ENCODE measurements around the gene DCUN1D2. TPM values are rescaled to one million over a fixed set of nuclear protein-coding genes. Genes with fewer than 3 reads are reported as not detected.

The DCUN1D2 gene
- total and polyA plus RNA-seq, 10 of the 15 experiments (the other 5 are each of a cell fraction or from before 2014, with no cell fraction given): 2.5 to 23.6 (median 9.3) TPM

DNA sequence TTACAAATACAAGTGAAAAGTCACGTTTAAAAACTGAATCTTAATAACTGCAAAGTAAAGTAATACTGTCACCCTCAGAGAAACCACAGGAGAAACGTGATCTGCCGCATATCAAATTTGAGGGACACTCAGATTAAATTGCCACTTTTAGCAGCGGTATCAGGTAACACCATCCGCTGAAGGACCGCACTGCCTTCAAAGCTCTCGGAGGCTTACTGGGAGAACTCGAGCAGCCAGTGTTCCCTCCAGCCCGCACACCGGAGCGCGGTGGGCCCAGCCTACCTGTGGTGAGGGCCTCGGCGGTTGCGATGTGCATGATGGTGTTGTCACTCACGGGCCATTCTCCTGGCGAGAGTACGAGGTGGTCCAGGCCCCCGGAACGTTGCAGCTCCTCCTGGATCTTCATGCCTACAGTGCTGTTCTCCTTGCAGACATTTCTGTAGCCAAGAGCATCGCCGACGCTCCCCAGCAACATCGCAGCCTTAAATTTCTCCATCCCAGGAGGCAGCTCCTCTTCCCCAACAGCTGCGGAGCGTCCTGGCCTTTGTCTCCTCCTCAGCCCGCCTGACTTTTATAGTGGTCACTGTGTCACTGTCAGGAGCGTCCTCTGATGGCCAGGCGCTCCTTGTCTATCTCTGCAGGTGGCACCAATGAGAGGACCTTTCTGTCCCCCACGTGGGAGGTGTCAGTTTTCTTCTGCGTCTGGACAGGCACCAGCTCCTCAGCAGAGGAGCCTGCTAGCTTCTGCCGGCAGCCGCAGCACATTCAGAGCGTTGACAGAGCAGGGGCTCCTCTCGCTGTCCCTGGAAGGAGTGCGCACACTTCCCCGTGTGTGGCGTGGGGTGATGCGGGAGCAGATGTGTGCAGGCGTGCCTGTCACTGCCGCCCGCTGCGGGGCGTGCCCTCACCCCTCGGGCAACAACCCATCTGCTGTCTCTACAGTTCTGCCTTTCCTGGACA lies 37.3 kb downstream of the DCUN1D2 start, which contains the start of gene ADPRHL1:
Gene ADPRHL1, minus strand, starts transcription at position 547 of the 960 bp plus-strand sequence. Its CDS starts 51 bp downstream, at position 496.
- Histone ChIP-seq H3K27me3 (replicated peaks in 1 of 2; ENCODE audit: control insufficient read depth in 2 of 2, insufficient read depth in 2 of 2, low read length in 1 of 2) (no peaks in the 10 kb centered on the region), H3K4me1 (ENCODE audit: control insufficient read depth, insufficient read depth, low read length) (no peaks in the 10 kb centered on the region), H3K9ac (ENCODE audit: control insufficient read depth, insufficient read depth, low read length) (no peak within 1 kb of the TSS), H2AFZ (ENCODE audit: control insufficient read depth, low read depth, low read length) (no peak within 1 kb of the TSS), H3K27ac (ENCODE audit: control insufficient read depth, insufficient read depth) (no peak within 1 kb of the TSS), H3K9me3 (replicated peaks; ENCODE audit: control insufficient read depth, insufficient read depth, low read length) (no peaks in the 10 kb centered on the region), H3K4me2 (ENCODE audit: control insufficient read depth, insufficient read depth) (no peak within 1 kb of the TSS), H3K36me3 (ENCODE audit: control insufficient read depth in 2 of 2, insufficient read depth in 2 of 2, low read length in 1 of 2) (peaks cover 4 to 10% of the 10 kb centered on the region in 2 experiments; a peak in 3 of 4 replicates), H3K79me2 (ENCODE audit: control insufficient read depth, insufficient read depth, low read length) (no peaks in the 10 kb centered on the region), H3K4me3 (no peak within 1 kb of the TSS), H4K20me1 (ENCODE audit: control insufficient read depth, insufficient read depth) (no peaks in the 10 kb centered on the region)
- FAIRE-seq (no peak), ATAC-seq (no peak), DNase-seq (ENCODE audit: low read depth, low spot score) (no peak)
- 93% methylated on average over 45 of the region's 45 CpGs for WGBS (ENCODE audit: insufficient coverage, insufficient replicate concordance, low lambda C conversion rate, missing lambda C conversion rate)
- ChIA-PET CTCF (interaction anchor here (1.6 kb wide), 2 partner anchors 14 to 28 kb away, joined by 3 to 5 read pairs; no protein-coding TSS in a partner anchor), RAD21 (ENCODE audit: unreplicated experiment) (no interaction called here), SMC1A (ENCODE audit: uncharacterized antibody, unreplicated experiment) (interaction anchor here (1.3 to 1.9 kb wide), 2 partner anchors 9 to 40 kb away, joined by 4 read pairs; no protein-coding TSS in a partner anchor), POLR2A (interaction anchor here (0.5 kb wide), 1 partner anchor 72 kb away, joined by 3 read pairs; no protein-coding TSS in a partner anchor)
- intact Hi-C loops (cut with micrococcal nuclease; ENCODE audit: unreplicated experiment): loop anchor here (5.0 kb wide), 1 partner anchor 511 kb away; no protein-coding TSS in a partner anchor
- BruUV-seq (replicated peaks): no TSS peak
- in situ Hi-C loops (cut with MboI): no loop called here
- TF ChIP-seq, protein P1, sequence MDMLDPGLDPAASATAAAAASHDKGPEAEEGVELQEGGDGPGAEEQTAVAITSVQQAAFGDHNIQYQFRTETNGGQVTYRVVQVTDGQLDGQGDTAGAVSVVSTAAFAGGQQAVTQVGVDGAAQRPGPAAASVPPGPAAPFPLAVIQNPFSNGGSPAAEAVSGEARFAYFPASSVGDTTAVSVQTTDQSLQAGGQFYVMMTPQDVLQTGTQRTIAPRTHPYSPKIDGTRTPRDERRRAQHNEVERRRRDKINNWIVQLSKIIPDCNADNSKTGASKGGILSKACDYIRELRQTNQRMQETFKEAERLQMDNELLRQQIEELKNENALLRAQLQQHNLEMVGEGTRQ (IDR thresholded peaks at IDR 0.05; ENCODE audit: borderline replicate concordance, low read depth, low read length): no peak
- TF ChIP-seq SKIL (IDR thresholded peaks at IDR 0.05; ENCODE audit: low read depth, poor library complexity, severe bottlenecking) (no peak), RFX5 (IDR thresholded peaks at IDR 0.05; ENCODE audit: low read depth, low read length) (no peak), ZNF217 (IDR thresholded peaks at IDR 0.05) (no peak), MYB (IDR thresholded peaks at IDR 0.05; ENCODE audit: borderline replicate concordance, low read depth, low read length) (no peak), PML (IDR thresholded peaks at IDR 0.05; ENCODE audit: low read length) (no peak), EED (IDR thresholded peaks at IDR 0.05; ENCODE audit: low read depth) (no peak), NFYA (IDR thresholded peaks at IDR 0.05; ENCODE audit: borderline replicate concordance, low read depth, low read length) (no peak)
- TF ChIP-seq, protein P2, sequence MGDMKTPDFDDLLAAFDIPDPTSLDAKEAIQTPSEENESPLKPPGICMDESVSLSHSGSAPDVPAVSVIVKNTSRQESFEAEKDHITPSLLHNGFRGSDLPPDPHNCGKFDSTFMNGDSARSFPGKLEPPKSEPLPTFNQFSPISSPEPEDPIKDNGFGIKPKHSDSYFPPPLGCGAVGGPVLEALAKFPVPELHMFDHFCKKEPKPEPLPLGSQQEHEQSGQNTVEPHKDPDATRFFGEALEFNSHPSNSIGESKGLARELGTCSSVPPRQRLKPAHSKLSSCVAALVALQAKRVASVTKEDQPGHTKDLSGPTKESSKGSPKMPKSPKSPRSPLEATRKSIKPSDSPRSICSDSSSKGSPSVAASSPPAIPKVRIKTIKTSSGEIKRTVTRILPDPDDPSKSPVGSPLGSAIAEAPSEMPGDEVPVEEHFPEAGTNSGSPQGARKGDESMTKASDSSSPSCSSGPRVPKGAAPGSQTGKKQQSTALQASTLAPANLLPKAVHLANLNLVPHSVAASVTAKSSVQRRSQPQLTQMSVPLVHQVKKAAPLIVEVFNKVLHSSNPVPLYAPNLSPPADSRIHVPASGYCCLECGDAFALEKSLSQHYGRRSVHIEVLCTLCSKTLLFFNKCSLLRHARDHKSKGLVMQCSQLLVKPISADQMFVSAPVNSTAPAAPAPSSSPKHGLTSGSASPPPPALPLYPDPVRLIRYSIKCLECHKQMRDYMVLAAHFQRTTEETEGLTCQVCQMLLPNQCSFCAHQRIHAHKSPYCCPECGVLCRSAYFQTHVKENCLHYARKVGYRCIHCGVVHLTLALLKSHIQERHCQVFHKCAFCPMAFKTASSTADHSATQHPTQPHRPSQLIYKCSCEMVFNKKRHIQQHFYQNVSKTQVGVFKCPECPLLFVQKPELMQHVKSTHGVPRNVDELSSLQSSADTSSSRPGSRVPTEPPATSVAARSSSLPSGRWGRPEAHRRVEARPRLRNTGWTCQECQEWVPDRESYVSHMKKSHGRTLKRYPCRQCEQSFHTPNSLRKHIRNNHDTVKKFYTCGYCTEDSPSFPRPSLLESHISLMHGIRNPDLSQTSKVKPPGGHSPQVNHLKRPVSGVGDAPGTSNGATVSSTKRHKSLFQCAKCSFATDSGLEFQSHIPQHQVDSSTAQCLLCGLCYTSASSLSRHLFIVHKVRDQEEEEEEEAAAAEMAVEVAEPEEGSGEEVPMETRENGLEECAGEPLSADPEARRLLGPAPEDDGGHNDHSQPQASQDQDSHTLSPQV (IDR thresholded peaks at IDR 0.05): no peak
- TF ChIP-seq, protein P3, sequence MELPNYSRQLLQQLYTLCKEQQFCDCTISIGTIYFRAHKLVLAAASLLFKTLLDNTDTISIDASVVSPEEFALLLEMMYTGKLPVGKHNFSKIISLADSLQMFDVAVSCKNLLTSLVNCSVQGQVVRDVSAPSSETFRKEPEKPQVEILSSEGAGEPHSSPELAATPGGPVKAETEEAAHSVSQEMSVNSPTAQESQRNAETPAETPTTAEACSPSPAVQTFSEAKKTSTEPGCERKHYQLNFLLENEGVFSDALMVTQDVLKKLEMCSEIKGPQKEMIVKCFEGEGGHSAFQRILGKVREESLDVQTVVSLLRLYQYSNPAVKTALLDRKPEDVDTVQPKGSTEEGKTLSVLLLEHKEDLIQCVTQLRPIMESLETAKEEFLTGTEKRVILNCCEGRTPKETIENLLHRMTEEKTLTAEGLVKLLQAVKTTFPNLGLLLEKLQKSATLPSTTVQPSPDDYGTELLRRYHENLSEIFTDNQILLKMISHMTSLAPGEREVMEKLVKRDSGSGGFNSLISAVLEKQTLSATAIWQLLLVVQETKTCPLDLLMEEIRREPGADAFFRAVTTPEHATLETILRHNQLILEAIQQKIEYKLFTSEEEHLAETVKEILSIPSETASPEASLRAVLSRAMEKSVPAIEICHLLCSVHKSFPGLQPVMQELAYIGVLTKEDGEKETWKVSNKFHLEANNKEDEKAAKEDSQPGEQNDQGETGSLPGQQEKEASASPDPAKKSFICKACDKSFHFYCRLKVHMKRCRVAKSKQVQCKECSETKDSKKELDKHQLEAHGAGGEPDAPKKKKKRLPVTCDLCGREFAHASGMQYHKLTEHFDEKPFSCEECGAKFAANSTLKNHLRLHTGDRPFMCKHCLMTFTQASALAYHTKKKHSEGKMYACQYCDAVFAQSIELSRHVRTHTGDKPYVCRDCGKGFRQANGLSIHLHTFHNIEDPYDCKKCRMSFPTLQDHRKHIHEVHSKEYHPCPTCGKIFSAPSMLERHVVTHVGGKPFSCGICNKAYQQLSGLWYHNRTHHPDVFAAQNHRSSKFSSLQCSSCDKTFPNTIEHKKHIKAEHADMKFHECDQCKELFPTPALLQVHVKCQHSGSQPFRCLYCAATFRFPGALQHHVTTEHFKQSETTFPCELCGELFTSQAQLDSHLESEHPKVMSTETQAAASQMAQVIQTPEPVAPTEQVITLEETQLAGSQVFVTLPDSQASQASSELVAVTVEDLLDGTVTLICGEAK (IDR thresholded peaks at IDR 0.05; ENCODE audit: borderline replicate concordance): no peak
